Hematopoietic multipotent progenitor cell treated with erythropoietin and hydrocortisone succinate and interleukin-3 and kit ligand, for 6 days (in vitro differentiated cells): ENCODE measurements around the gene LIF.

Source experiments
- DNase-seq: peaks from one replicate; pipeline ENCODE4 v3.0.0-alpha.2; 2015

LIF gene

DNA sequence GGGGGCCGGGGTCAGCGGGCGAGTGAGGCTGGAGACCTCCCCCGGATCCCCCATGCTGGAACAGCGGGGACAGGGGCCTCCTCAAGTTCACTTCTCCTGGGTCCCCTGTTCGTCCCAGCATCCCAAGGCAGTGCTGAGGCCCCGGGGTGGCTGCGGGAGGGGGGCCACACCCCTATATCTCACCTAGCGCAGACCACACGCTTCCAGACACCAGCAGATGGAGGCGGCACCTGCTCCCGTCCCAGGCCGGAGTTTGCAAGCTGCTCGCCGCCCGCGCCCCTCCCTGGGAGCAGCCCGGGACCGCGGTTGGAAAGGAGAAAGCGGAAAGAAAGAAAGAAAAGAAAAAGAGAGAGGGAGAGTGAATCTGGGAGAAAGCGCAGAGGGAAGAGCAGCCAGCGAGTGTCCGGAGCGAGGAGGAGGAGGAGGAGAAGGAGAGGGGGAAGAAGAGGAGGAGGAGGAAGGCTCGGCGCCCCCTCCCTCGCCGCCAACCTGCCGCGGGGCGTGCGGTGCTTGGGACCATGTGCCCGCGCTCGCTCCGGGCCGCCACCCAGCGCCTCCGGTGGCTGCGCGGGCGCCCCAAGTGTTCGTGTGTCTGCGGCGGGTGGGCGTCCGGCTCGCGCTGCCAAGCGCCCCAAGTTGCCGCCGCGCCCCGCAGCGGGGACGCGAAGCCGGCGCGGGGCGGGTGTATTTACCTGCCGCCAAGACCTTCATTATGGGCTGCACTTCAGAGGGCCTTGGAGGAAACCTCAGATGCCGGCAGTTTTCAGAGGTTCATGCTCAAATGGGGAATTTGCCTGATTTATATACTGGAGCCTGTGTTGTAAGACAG lies at the start of gene LIF:
TSS of gene LIF (minus strand) at position 775 of the 829 bp plus-strand sequence. CDS start at position 711, 64 bp downstream.
- peak; percentile 57 for DNase-seq

DNA sequence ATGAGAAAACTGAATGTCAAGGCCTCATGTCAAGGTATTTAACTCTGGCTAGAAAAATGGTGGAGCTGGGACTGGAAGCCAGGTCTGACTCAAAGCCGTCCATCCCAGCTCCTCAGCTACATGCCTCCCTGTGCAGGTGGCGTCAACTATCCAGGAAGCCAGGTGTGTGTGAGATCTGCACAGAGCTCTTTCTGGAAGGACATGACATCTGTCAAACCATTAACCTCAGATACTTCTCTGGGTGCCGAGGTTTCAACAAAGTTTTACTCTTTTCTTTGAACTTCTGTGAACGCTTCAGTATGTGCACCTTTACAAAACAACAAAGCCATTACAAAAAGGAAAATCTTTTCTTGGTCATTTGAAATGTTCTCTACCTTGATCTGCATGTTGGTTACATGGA lies 49.8 kb upstream of the LIF start:
- DNase-seq, result no peak

DNA sequence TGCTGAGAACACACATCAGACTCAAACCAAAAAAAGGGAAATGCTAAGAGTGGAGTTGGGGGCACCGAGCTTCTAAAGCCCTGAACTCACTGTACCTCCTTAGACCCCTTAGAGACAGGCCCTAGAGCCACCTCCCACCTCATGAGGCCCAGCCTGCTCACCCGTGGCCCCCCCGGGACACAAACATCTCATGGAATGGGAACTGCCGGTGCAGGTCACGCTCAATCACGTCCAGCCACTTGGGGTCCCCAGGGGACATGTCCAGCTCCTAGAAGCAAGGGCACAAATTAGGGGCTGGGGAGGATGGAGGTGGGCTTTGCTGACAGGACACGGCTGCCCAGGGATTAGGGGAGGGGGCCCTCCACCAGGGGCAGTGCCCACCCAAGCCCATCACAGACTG lies 49.0 kb upstream of the LIF start:
- no peak for DNase-seq

DNA sequence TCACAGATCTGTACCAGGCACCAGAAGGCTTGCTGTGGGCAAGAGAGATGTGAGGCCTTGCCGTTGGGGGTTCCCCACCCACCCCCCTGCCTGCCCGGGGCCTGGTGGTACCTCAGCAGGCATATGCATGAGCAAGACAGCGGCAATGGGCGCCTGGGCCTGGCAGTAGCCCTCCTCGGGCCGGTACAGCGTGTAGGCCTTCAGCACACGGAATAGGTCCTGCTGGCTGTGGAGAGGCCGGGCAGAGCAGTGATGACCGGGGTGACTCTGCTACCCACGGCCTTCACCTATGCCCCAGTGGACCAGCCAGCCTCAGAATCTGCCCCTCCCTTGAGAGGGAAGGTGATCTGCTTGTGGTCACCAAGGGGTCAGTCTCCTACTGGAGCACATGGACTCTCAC lies 48.3 kb upstream of the LIF start:
- DNase-seq, result no peak

DNA sequence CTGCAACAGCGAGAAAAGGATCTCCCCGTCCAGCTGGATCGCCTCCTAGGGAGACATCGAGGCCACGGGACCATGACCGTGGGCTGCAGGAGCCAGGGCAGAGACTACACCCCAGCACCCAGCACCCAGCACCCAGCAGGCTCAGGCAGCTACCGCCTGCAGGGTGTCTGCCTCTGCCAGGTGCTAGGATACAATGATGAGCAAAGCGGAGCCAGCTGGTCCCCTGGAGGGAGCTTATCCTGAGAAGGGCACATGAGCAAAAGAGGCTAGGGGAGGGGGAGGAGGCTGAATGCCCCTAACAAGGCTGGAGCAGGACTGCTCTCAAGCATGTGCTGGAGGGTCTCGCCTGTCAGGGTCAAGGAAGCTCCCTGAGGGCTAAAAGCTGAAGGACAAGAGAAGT lies 47.5 kb upstream of the LIF start:
- no peak for DNase-seq

DNA sequence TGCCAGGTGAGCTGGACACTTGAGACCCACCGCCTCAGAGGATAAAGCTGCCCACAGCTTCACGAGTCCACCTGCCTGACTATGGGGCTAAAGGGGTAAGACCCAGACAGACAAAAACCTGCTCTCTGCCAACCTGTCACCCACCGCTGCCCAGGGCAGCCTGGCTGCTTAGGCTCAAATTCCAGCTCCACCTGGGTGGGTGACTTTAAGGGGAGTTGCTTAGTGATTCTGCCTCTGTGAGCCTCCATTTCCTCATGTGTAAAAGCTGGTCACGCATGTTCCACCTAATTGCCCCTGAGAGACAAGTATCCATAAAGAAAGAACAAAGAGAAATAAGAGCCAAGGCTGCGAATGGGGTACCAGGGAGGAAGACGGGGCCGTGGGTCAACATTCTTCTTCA lies 46.5 kb upstream of the LIF start:
- no peak for DNase-seq

DNA sequence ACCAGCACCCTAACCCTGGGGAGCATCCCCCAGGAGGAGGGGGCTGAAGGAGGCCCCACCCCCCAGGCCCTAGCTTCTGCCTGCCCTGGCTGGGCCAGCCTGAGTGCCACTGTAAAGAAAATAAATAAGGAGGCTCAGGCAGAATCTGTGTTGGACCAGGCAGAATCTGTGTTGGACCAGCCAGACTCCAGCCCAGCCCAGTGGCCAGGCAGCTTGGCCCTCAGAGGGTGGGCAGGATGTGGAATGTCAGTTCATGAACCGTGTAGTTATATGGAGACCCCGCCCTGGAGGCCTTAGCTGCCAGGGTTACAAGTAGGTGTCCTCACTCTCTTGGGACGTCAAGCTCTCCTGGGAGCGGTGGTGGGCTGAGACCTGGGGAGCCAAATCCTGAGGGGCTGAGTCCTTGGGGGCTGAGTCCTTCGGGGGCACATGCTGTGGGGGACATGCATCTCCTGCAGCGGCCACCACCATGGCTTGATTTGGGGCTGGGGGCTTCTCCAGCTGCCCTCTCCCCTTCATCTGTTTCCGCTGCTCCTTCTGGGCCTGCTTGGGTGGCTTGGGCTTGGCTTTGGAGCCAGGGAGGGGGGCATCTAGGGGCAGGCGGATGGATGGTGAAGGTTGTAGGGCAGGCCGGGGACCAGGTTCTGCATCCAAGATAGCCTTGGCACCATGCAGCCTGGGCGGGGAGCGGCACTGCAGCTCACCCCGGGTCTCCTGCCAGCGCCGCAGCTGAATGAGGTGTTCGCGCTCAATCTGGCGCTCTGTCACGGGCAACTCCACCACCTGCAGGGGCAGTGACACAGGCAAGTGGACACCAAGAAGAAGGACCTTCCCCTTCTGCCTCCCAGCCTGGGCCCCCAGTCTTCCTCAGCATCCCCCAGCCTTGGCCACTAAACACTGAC lies 45.8 kb upstream of the LIF start:
- no peak for DNase-seq

DNA sequence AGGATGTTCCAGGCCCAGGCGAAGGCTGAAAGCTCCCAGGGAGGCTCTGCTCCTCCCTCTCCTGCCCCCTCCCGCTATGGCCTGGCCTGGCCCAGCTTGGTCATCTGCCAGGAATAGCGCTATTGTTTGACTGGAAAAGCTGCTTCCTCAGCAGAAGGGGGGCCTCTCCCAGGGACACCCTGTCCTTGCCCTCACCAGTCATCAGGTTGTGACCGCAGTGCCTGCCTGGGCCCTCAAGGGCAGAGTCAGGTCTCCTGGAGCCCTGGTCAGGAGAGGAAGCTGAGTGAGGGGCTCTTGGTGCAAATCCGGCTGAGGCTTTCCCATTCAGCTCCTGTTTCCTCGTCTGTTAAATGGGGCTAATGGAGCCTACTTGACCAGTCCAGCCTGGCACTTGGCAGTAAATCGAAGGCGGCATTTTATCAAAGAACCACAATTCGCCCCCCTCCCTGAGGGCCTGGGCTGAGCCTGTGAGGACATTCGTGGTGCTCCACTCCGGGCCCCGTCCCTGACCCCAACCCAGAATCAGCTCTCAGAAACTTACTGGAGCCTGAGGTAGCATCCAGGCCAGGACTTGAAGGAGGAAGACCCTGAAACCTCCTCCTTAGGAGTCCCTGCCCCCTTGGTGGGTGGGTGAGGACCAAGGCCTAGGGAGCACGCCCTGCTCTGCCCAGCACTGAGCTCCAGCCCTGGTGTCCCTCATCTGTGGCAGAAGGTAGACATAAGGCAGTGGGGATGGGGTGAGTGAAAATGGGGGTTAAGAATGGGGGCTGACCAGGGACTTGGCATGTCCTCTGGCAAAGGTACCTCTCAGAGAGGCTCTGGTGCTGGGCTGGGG lies 44.7 kb upstream of the LIF start:
- DNase-seq, result peak; percentile 26

DNA sequence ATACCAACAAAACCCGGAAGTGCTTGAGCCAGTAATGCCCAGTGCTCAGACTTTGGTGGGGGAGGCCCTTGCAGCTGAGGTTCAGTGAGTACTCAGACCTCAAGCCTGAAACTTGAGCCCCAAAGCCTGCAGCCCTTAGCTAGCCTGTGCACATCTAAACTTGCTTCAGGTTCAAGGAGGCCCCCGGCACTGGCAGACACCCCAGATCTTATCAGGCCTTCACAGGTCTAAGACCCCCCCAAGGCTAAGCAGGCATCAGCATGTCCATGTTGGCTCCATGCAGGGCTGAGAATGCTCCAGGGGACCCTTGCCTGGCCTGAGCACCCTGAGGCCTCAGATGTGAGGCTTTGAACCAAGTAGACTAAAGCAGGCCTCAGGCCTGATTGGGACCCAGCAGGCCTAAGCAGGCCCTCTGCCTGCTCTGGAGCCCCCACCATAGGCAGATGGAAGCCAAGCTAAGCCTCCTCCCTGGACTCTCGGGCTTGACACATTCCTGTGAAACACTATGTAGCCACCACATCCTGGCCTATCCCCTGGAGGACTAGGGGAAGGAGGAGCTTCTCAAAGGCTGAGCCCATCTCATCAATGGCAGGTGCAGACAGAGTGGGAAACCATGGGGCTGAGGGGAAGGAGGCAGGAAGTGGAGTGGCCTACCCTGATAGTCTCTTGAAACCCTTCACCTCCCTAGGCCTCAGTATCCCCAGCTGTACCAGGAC lies 43.9 kb upstream of the LIF start:
- peak; percentile 33 for DNase-seq

DNA sequence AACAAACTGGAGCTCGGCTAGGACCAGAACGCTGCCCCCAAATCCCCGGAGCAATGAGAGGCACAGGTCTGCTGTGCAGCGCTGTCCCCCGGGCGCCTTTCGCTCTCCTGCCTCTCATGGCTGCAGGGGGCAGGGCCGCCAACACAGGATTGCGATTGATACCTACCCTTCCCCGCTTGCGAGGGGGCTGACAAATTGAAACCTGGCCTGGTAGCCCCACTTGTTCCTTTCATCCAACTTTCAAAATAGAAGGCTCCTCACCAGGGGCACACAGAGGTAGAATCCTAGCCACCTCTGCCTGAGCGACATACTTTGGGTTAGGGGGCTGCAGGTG lies 43.4 kb upstream of the LIF start:
- DNase-seq, result no peak

DNA sequence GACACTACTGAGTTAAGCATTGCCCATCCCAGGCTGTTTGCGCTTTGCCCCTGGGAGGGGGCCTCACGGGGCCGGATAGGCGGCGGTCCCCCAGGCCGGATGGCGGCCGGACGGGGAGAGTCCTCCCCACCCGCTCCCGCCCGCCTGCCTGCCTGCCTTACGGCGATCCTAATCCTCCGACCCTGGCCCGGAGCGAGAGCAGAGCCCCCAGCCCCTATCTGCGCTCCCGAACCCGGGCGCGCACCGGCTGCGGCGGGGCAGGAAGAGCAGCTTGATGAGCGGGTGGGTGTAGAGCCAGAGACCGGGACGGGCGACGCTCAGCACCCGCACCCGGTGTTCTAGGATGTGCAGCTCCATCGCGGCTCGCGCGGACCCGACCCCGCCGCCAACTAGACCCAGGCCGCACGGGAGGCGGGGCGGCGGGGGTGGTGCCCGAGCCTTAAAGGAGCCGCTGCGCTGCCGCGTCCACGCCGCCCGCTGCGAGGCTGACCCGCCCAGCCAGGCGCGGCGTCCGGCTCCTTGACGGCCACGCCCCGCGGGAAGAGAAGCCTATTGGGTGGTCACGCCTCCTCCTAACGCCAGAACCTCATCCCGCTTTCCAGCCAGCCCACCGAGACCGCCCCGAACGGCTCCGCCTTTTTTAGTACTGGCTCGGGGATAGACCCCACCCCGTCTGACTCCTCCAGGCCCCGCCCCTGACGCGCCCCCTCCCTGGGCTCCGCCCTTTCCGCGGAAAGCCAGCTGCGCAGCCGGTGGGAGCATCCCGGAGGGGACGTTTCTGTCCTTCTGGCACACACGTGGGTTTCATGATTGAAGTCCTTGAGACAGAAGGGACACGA lies 42.8 kb upstream of the LIF start, which contains the start of gene CASTOR1:
TSS of gene CASTOR1 (minus strand) at position 365 of the 839 bp plus-strand sequence. CDS start at position 357, 8 bp downstream.
- peak; percentile 99 for DNase-seq

DNA sequence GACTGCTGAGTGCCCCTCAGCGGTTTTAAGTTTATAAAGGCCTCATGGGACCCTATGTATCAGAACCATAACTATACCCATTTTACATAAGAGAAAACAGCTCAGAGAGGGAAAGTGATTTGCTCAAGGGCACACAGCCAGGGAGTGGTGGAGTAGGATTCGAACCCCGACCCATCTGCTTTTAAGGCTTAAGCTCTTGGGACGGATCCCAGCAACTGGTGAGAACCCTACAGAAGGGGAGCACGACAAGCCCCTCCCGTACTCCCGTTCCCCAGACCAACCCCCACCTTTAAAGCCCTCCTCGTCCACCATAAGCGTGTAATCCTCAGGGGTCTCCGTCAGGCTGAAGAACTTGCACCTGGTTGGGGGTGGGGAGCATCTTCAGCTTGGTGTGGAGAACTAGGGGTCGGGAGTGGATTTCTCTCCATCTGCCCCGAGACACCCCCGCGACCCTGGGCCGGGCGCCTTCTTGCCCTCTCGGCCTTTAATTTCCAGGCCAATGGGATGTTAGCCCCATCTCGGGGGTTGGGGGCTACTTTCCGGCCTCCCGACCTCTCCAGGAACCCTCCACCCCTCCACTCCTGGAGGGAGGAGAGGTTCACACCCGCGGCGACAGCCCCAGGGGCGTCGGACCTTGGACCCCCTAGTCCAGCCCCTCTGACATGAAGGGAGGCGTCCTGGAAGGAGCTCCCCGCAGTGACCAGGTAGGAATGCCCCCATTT lies 42.0 kb upstream of the LIF start:
- no peak for DNase-seq

DNA sequence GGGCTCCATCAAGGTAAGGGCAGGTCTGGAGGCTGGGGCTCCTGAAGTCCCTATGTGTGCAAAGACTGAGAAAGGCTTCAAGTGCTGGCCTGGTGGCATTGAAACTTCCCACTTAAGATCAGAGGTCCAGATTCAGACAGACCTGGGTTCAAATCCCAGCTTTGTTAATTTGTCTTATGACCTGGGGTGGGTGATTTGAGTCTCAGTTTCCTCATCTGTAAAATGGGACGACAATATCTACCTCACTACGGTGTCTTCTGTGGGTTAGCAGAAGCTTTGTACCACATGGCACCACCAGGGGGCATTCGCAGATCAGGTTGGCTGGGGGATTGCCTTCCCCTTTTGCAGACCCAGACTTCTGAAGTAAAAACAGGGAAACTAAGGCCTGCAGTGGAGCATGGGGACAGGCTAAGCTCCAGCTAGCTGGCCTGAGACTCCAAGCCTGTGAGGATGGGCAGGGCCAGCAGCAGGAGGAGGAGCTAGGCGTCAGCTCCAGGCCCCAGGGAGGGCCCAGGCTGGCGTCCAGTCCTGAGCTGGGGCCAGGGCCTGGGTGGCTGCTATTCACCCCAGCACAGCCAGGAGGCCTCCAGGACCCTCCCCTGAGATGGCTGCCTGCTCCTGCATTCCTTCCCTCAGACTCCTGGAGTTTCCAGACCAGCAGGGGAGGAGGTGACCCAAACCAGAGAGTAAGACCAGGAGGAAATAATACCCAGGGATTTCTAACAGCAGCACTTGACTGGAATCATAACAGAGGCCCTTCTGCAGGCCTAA lies 41.3 kb upstream of the LIF start:
- DNase-seq, result peak; percentile 93

DNA sequence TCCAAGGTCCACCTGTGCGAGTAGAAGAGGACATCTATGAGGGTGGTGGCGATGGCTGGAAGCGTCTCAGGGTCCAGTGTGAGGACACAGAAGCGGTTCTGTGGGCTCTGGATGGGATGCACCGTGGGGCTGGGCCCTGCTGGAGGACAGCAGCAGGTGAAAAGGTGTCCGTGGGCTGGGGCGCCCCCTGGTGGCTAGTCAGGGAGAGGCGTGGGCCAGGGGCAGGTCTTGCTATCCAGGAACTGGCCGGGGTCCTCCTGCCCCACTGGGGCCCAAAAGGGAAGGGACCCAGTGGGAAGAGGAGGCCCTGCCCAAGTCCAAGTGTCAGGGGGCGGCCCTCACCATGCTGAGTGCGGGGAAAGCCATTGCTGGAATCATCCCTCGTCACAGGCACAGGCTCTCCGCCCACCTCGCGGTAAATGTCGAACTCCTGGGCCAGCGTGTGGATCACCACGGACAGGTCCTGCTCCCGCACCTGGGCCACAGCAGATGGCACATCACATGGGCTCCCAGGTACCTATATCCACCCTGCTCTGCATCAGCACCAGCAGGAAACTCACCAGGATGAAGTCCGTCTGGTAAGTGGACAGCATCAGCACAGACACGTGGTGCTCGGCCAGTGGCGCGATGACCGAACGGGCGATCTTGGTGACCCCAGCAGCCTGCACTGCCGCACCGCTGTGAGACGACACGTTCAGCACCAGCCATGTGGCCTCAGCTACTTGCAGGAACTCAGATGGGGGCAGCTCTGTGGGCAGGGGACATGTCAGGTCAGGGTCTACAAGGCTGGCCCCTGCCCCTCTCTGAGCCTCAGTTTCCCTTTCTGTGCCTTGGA lies 40.5 kb upstream of the LIF start:
- peak; percentile 81 for DNase-seq

DNA sequence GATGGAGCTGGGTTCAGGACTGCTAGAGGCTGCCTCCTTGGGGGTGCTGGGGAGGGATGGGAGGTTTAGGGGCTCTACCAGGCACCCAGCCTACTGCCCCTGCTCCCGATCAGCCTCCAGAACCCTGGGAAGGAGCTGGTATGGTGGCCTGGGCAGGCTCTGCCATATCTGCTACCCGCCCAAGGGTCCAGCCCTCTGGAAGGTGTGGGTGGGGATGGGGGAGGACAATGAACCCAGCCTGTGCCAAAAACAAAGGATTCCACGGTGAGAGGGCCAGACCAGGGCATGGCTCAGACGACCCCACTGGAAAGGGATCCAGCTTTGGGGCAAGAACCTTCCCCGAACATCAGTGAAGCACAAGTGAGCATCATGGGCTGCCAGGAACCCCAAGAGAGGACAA lies 39.8 kb upstream of the LIF start:
- DNase-seq, result no peak

DNA sequence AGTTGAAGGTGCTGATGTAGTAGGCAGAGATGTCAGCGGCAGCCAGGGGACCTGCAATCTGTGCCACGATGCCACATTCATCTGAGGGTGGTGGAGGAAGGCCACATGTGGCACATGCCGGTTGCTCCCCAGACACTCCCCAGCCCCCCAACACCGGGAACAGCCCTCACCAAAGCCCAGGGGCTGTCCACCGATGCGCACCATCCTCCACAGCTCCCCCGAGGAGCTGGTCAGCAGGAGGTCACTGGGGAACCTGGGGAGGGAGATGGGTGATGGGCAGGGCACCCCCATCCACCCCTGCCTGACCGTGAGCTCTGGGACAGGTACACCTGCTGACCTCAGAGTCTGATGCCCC lies 39.3 kb upstream of the LIF start:
- no peak for DNase-seq

DNA sequence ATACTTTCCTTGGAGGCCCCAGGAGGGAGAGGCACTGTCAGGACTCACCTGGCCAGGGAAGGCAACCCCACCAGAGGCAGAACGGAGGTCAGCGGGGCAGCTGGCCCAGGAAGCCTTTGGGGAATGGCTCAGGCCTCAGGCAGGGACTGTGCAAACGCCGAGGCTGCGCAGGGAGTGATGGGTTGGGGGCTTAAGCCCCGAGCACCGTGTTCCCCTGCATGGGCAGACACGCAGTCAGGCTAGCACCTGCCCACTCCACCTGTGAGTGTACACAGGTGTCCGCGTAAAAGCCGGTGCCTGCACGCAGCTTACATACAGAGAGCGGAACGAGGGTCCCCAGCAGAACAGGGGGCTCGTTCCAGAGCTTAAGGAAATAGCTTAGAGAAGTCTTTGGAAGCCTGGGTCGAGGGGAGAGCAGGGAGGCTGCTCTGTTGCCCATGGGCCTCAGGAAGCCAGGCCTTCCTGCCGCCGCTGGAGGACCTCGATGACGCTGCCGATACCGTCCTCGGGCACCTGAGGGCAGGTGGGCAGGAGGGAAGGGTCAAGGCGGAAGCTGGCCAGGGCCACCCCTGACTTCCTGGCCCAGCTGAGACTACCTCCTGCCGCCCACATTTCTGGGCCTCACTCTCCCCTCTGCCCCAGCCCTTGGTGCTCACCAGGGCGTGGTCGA lies 38.8 kb upstream of the LIF start:
- DNase-seq, result no peak

DNA sequence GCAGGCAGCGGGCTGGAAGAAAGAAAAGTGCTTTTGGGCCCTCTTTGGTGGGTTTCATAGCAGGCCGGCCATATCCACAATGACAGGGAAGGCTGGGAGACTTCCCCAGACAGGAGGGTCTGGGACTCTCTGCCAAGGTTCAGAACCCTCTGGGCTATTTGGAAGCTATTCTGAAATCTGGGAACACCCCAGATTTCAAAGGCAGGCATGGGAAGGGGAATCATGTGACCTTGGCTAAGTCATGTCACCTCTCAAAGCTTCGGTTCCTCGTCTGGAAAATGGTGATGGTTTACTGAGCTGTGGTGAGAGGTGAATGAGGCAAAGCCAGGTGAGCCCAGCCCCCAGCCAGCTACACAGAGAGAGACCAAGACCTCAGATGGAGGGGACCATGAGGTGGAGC lies 38.1 kb upstream of the LIF start:
- no peak for DNase-seq

DNA sequence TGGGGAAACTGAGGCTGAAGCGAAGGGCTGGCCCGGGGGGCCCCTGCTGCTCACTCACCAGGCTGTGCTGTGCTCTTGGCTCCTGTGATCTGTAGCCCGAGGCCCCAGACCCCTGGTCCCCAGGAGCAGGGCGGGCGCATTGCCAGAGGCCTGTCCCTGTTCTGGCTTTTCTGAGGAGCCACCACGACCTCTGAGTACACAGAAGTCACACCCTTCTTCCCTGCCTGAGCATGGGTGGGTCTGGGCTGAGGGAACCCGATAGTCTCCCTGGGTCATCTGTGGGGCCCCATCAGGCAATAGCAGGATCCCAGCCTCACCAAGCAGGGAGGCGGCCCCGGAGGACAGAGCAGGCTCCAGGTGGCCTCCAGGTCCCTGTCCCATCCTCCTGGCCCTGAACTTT lies 37.6 kb upstream of the LIF start:
- peak; percentile 94 for DNase-seq
